DND-41 (cell line): ENCODE measurements around the gene MDH2.

Experiments
- ATAC-seq: fragments of 200-7000 bp; cut with Tn5 transposase; 3 replicates; pipeline ENCODE4 v1.9.1; 2021; ENCODE audit warnings: low read depth; ENCODE audit not compliant: insufficient read depth
- DNase-seq: peaks from one replicate; pipeline ENCODE4 v3.0.0-alpha.2; 2020
- H2AFZ ChIP-seq: 2 replicates; pipeline ENCODE4 v1.6.0; 2012; ENCODE audit warnings: low read depth, low read length
- H3K27ac ChIP-seq: 2 replicates; pipeline ENCODE4 v1.5.1; 2012; ENCODE audit warnings: low read length, inconsistent platforms
- H3K27me3 ChIP-seq: fragments of 200-600 bp; sonication (generic); 2 replicates; pipeline ENCODE4 v1.6.0; 2012; ENCODE audit warnings: low read length, mild to moderate bottlenecking, inconsistent platforms; ENCODE audit not compliant: insufficient read depth, poor library complexity
- H3K36me3 ChIP-seq: 2 replicates; pipeline ENCODE4 v1.5.1; 2012; ENCODE audit warnings: low read length, inconsistent platforms; ENCODE audit not compliant: insufficient read depth
- H3K4me1 ChIP-seq: 2 replicates; pipeline ENCODE4 v1.5.1; 2012; ENCODE audit warnings: mild to moderate bottlenecking, low read length; ENCODE audit not compliant: insufficient read depth
- H3K4me2 ChIP-seq: 2 replicates; pipeline ENCODE4 v1.6.0; 2012; ENCODE audit warnings: mild to moderate bottlenecking, moderate library complexity, low read length, inconsistent platforms; ENCODE audit not compliant: insufficient read depth
- H3K4me3 ChIP-seq, 2 experiments: fragments of 200-600 bp in 1 of 2; shearing (Covaris generic) in 1 of 2; 2 replicates each; pipeline ENCODE4 v1.5.1; 2012 to 2016; ENCODE audit warnings: inconsistent platforms in 2 of 2, low read length in 2 of 2, mild to moderate bottlenecking in 2 of 2, low read depth in 1 of 2, moderate library complexity in 1 of 2
- H3K79me2 ChIP-seq: 2 replicates; pipeline ENCODE4 v1.6.0; 2012; ENCODE audit warnings: low read length, inconsistent platforms; ENCODE audit not compliant: insufficient read depth
- H3K9ac ChIP-seq: 2 replicates; pipeline ENCODE4 v1.6.0; 2012; ENCODE audit warnings: low read depth, mild to moderate bottlenecking, inconsistent platforms, low read length, moderate library complexity
- H3K9me3 ChIP-seq: 2 replicates; pipeline ENCODE4 v1.5.1; 2012; ENCODE audit warnings: low read length, moderate library complexity, mild to moderate bottlenecking, inconsistent platforms; ENCODE audit not compliant: insufficient read depth, severe bottlenecking
- H4K20me1 ChIP-seq: 2 replicates; pipeline ENCODE4 v1.6.0; 2012; ENCODE audit warnings: low read length; ENCODE audit not compliant: insufficient read depth
- CTCF ChIP-seq: IDR thresholded peaks from 2 replicates; pipeline ENCODE4 v1.5.1; 2012; ENCODE audit warnings: borderline replicate concordance, low read length, moderate library complexity, mild to moderate bottlenecking; ENCODE audit not compliant: poor library complexity, severe bottlenecking; ENCODE audit errors: extremely low read depth
- EZH2 ChIP-seq: IDR thresholded peaks from 3 replicates; pipeline ENCODE4 v1.6.1; 2012; ENCODE audit warnings: borderline replicate concordance, low read depth, mild to moderate bottlenecking, moderate library complexity, low read length, inconsistent platforms; ENCODE audit not compliant: severe bottlenecking

Gene MDH2

GRCh38 chr7:76047811-76048667 lies at the start of gene MDH2, which contains the start of gene STYXL1:
MDH2 (plus strand) TSS chr7:76048106; CDS start chr7:76048161, 55 bp downstream.
STYXL1 (minus strand) TSS chr7:76048000; CDS start chr7:76030523, 17,477 bp downstream.
- Histone ChIP-seq H3K79me2 (peaks cover 88% of the 10 kb centered on the region), H3K9me3 (no peaks in the 10 kb centered on the region), H3K4me3 (peak within 1 kb of the TSS; percentile 77 to 86), H3K27ac (peak within 1 kb of the TSS; percentile 72), H3K4me2 (peak within 1 kb of the TSS; percentile 76), H3K9ac (peak within 1 kb of the TSS; percentile 95), H4K20me1 (peaks cover 36% of the 10 kb centered on the region), H3K4me1 (peaks cover 44% of the 10 kb centered on the region), H3K36me3 (peaks cover 31% of the 10 kb centered on the region), H3K27me3 (no peaks in the 10 kb centered on the region), H2AFZ (peak within 1 kb of the TSS; percentile 78)
- TF ChIP-seq CTCF: no peak
- TF ChIP-seq EZH2: no peak
- peak; percentile 96 for ATAC-seq
- DNase-seq: peak; percentile 93

- Histone ChIP-seq H3K4me1 (no peaks in the 10 kb centered on the region), H3K4me2 (no peak overlapping the region), H3K27ac (no peak overlapping the region), H3K79me2 (no peaks in the 10 kb centered on the region), H3K9me3 (no peaks in the 10 kb centered on the region), H3K36me3 (peaks cover 38% of the 10 kb centered on the region), H3K27me3 (no peaks in the 10 kb centered on the region), H4K20me1 (peaks cover 20% of the 10 kb centered on the region), H3K9ac (no peak overlapping the region), H3K4me3 (no peak overlapping the region), H2AFZ (no peak overlapping the region)
- no peak for ATAC-seq
- TF ChIP-seq CTCF (no peak), EZH2 (no peak)
- DNase-seq: no peak
Observed at GRCh38 chr7:76000566-76000965, 47.3 kb upstream of the MDH2 start.

GRCh38 chr7:76002139-76002538 lies 45.8 kb upstream of the MDH2 start:
- no peak for ATAC-seq
- H2AFZ ChIP-seq: no peak overlapping the region
- H3K4me3 ChIP-seq: no peak overlapping the region
- H3K36me3 ChIP-seq: peaks cover 30% of the 10 kb centered on the region
- TF ChIP-seq EZH2 (no peak), CTCF (no peak)
- no peak overlapping the region for H3K4me2 ChIP-seq
- H4K20me1 ChIP-seq: peaks cover 30% of the 10 kb centered on the region
- no peak overlapping the region for H3K9ac ChIP-seq
- H3K9me3 ChIP-seq: no peaks in the 10 kb centered on the region
- DNase-seq: no peak
- no peaks in the 10 kb centered on the region for H3K27me3 ChIP-seq
- no peak overlapping the region for H3K27ac ChIP-seq
- no peaks in the 10 kb centered on the region for H3K79me2 ChIP-seq
- H3K4me1 ChIP-seq: no peaks in the 10 kb centered on the region
